ENCODE data around the gene MAPK4.

- no peak for TF ChIP-seq CTCF (IDR thresholded peaks at IDR 0.05)
- TF ChIP-seq POLR2A (IDR thresholded peaks at IDR 0.05), result no peak
Observed at GRCh38 chr18:50594942-50595341, 35.1 kb downstream of the MAPK4 start.

Data from upper lobe of left lung (tissue), 4 donors.